IgD-negative memory B cell (primary cell): ENCODE measurements around the gene STXBP2. TPM values are rescaled to one million over a fixed set of nuclear protein-coding genes. Genes with fewer than 3 reads are reported as not detected.

Experiments used
- H3K27ac Mint-ChIP-seq, 3 donors: one replicate each; pipeline ENCODE4 v1.8.0; 2020 to 2022; ENCODE audit warnings: mild to moderate bottlenecking in 3 of 3, mixed read lengths in 3 of 3, moderate library complexity in 1 of 3
- H3K27me3 Mint-ChIP-seq: one replicate; pipeline ENCODE4 v1.8.0; 2021; ENCODE audit warnings: mixed read lengths
- H3K36me3 Mint-ChIP-seq: one replicate; pipeline ENCODE4 v1.8.0; 2020; ENCODE audit warnings: mild to moderate bottlenecking, mixed read lengths
- H3K4me1 Mint-ChIP-seq, 3 donors: one replicate each; pipeline ENCODE4 v1.8.0; 2020 to 2022; ENCODE audit warnings: mixed read lengths in 3 of 3, mild to moderate bottlenecking in 1 of 3
- H3K4me3 Mint-ChIP-seq, 4 donors: one replicate each; pipeline ENCODE4 v1.8.0; 2020 to 2022; ENCODE audit warnings: mild to moderate bottlenecking in 4 of 4, mixed read lengths in 4 of 4, moderate library complexity in 3 of 4
- H3K9me3 Mint-ChIP-seq, 3 donors: one replicate each; pipeline ENCODE4 v1.8.0; 2020 to 2021; ENCODE audit warnings: mixed read lengths in 3 of 3, mild to moderate bottlenecking in 1 of 3
- polyA plus RNA-seq: library from polyadenylated mRNA; unstranded; fragments of 300-500 nt; fragmentation: Illumina TruSeq; gene quantifications from one replicate; pipeline ENCODE4 v1.2.3, GENCODE V29; 2021

STXBP2 gene
- polyA plus RNA-seq, 1 donor from 2014 or later: 70.2 TPM

DNA sequence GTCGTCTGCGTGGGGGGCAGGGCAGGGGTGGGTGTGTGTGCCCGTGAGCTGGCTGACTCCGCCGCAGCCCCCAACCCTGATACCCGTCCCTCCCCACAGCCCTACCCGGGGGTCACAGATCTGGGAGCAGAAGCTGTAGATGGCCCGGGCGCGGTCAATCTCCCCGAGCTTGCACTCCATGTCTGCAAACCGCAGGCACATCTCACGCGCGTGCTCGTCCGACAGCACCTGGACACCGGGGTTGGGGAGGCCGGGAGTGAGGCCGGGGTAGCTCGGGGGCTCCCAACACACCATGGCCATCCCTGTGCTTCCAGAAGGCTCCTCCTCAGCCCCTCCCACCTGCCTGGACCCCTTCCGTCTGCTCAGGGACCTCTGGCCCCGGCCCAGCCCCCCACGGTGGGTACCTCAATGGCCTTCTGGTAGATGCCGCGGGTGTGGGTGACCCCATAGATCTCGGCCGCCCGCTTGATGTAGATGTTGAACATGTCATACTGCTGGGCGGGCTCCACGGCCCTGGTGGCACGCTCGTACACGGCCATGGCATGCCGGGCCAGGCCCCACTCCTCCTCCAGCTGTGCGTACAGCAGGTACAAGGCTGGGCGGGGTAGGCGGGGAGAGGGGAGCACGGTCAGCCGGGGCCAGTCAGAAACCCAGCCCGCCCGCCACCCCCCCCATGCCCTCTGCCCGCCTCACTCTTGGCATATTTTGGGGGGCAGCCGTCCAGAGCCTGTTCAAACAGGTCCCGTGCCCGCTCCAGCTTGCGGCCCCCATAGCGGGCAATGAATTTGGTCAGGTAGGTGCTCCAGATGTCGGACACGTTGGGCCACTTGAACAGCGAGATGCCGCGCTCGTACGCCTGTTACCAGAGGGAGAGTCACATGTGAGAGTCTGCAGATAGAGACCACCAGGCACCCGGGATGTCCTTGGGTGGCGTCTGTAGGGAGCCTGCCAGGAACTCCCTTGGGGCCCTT is 16.2 kb upstream of the STXBP2 start:
- Mint-ChIP-seq H3K4me3 (no peak overlapping the region), H3K27me3 (no peaks in the 10 kb centered on the region), H3K4me1 (peaks cover 0 to 4% (median 0%) of the 10 kb centered on the region in 3 donors), H3K27ac (no peak overlapping the region), H3K9me3 (no peaks in the 10 kb centered on the region), H3K36me3 (peaks cover 13% of the 10 kb centered on the region)

DNA sequence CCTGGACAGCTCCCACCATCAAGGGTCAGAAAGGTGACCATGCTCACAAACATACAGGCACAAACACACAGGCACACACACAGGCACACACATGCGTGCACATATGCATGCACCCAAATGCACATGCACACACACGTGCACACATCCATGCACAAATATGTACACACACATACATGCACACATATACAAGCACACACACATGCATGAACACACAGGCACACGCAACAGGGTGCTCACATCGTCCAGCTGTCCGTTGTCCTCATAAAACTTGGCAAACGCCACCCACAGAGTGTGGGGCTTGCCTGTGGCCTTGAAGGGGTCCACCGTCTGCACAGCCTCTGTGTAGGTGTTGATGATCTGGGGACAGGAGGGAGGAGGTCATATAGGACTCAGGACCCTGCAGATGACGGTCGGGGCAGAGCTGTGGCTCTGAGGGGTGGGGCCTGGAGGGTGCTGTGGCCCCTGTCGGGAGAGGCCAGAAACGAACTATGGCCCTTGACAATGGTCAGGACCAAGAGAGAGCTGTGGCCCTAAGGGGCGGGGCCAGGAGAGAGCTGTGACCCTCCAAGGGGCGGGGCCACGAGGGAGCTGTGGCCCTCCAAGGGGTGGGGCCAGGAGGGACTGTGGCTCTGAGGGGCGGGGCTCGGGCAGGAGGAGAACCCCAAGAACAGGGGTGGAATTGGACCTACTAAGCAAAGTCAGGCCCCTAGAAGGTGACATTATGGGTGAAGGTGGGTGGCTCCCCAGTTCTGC is 13.8 kb upstream of the STXBP2 start:
- no peaks in the 10 kb centered on the region for H3K27me3 Mint-ChIP-seq
- H3K4me1 Mint-ChIP-seq: peaks cover 0 to 9% (median 5%) of the 10 kb centered on the region in 3 donors
- no peaks in the 10 kb centered on the region for H3K9me3 Mint-ChIP-seq
- H3K27ac Mint-ChIP-seq: peak overlapping the region in 2 of 3 donors; percentile 23 to 47
- H3K4me3 Mint-ChIP-seq: peak overlapping the region in 1 of 4 donors; percentile 64
- H3K36me3 Mint-ChIP-seq: peaks cover 10% of the 10 kb centered on the region

DNA sequence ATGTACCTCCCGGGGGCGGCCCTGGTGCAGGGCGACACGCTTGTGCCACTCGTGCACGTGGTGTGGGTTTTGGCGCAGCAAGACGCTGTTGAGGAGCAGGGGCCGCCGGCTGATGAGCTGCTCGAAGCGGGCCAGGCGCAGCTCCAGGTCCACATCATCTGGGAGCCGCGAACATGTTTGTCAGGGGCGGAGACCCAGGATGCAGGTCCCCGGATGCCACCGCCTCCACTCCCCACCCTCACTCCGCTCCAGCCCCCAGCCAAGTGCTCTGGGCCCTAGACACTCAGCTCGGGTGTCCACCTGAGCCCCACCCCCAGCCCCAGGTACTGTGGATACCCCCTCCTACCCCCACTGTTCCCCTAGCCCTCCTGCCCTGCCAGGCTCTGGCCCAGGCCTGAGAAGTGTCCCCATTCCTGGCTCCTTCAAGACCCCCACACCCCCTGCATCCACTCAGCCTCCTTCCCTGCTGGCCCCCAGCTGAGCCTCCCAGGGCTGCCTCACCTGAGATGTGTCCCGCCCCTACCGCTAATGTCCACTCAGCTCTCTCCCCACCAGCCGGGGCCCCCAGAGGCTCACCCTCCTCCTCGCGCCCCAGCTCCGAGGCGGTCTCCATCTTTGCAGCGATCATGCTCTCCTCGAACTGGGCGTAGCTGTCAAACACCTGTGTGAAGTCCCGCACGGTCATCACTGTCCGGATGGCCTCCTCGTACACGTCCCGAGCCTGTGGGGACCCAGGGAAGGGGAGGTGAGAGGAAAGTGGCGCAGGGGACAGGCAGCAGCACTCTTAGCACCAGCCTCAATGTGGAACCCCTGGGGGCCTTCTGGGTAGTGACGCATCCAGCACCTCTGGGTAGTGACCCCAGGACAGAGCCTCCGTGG is 12.9 kb upstream of the STXBP2 start:
- Mint-ChIP-seq H3K36me3 (peaks cover 7% of the 10 kb centered on the region), H3K27me3 (no peaks in the 10 kb centered on the region), H3K4me3 (no peak overlapping the region), H3K9me3 (no peaks in the 10 kb centered on the region), H3K27ac (peak overlapping the region in 1 of 3 donors; percentile 78), H3K4me1 (peaks cover 0 to 17% (median 10%) of the 10 kb centered on the region in 3 donors)

- peaks cover 10% of the 10 kb centered on the region for H3K36me3 Mint-ChIP-seq
- no peaks in the 10 kb centered on the region for H3K27me3 Mint-ChIP-seq
- no peak overlapping the region for H3K27ac Mint-ChIP-seq
- no peaks in the 10 kb centered on the region for H3K9me3 Mint-ChIP-seq
- no peak overlapping the region for H3K4me3 Mint-ChIP-seq
- peaks cover 7 to 25% (median 16%) of the 10 kb centered on the region in 3 donors for H3K4me1 Mint-ChIP-seq
Measured at GRCh38 chr19:7624810-7625209, 12.1 kb upstream of the STXBP2 start.

- H3K27ac Mint-ChIP-seq: no peak overlapping the region
- peaks cover 7 to 34% (median 22%) of the 10 kb centered on the region in 3 donors for H3K4me1 Mint-ChIP-seq
- H3K36me3 Mint-ChIP-seq: peaks cover 10% of the 10 kb centered on the region
- no peaks in the 10 kb centered on the region for H3K27me3 Mint-ChIP-seq
- no peaks in the 10 kb centered on the region for H3K9me3 Mint-ChIP-seq
- H3K4me3 Mint-ChIP-seq: peak overlapping the region in 1 of 4 donors; percentile 55
Measured at GRCh38 chr19:7625763-7626372, 11.0 kb upstream of the STXBP2 start.

DNA sequence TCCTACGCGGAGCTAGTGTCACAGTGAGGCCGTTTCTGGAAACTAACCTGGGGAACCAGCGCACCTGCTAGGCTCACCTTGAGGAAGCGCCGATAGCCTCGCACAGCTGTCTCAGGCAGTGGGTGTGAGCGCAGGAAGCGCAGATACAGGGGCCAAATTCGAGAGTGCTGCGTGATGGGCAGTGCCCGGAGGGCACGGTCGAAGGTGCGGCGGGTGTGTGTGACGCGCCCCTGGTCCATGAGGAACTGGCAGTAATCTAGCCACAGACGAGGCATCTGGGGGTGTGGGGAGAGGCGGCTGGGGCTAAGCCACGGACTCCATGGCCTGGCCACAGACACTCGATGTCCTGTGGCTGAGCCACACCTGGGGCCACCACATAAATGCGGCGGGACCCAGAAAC is 9.7 kb upstream of the STXBP2 start:
- H3K27ac Mint-ChIP-seq: peak overlapping the region in 1 of 3 donors; percentile 19
- H3K4me3 Mint-ChIP-seq: peak overlapping the region in 2 of 4 donors; percentile 5 to 52
- H3K9me3 Mint-ChIP-seq: no peaks in the 10 kb centered on the region
- H3K27me3 Mint-ChIP-seq: no peaks in the 10 kb centered on the region
- peaks cover 6% of the 10 kb centered on the region for H3K36me3 Mint-ChIP-seq
- peaks cover 7 to 37% (median 22%) of the 10 kb centered on the region in 3 donors for H3K4me1 Mint-ChIP-seq

DNA sequence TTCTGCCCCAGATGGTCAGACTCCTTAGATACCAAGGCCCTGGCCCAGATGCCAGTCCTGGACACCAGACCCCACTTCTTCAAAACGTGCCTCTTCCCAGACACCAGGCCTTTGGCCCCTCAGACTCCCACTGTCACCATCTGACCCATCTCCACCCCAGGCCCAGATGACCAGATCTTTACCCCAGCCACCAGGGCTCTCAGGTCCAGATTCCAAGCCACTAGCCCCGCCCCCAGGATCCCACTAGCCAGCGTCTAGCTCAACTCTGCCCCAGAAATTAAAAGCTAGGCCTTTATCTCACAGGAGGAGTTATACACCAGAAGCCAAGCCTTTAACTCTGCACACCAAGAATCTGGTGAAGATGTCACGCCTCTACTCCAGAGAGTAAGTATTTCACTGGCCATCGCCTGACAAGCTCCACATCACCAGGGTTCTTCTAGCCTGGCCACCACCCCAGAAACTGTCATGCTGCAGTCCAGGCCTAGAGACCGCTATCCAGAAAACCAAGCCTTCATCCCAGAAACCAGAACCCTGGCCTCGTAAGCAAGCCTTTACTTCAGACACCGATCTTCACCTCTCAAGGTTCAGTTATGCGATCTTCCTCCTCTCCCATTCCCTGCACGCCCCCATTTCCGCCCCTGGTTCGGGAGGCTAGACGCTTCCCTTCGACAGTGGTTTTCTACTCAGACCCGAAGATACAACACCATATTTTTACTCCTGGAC is 8.2 kb upstream of the STXBP2 start:
- Mint-ChIP-seq H3K9me3 (no peaks in the 10 kb centered on the region), H3K4me3 (peak overlapping the region; percentile 91 to 99 (median 98)), H3K27me3 (no peaks in the 10 kb centered on the region), H3K4me1 (peaks cover 7 to 37% (median 22%) of the 10 kb centered on the region in 3 donors), H3K36me3 (peaks cover 6% of the 10 kb centered on the region), H3K27ac (peak overlapping the region; percentile 92 to 100 (median 99))

DNA sequence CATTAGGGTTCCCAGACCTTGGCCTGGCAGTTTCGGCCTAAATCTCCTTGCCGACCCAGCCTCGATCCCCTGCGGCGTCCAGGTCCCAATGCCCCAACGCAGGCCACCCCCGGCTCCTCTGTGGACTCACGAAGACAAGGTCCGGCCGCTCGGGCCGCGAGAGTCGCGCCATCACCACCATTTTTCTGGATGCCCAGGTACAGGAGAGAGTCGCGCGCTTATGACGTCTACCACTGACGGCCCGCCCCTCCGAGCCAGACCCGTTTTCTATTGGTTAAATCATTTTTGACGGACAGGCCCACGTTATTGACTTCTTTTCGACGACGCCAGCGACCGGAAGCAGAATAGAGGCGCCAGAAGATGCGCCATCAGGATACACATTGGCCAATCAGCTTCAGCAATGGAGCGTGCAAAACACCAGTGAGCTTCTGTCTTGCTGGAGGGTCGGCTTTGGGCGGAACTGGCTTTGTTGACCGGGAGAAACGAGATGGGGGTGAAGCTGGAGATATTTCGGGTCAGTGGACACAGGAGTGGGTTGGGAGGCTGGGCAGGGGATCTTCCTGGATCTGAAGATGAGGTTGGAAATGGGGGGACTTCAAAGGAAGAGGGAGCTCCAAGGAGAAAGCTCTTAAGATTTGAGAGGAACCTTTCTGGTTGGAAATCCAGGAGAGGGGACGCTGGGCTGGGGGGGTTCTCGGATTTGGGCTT is 7.4 kb upstream of the STXBP2 start, which contains the start of the genes PET100 and XAB2:
Gene PET100, plus strand, starts transcription at position 447 of the 708 bp plus-strand sequence. Its CDS starts 41 bp downstream, at position 488.
Gene XAB2, minus strand, starts transcription at position 199 of the 708 bp plus-strand sequence. Its CDS starts 18 bp downstream, at position 181.
- Mint-ChIP-seq H3K4me1 (peaks cover 7 to 37% (median 22%) of the 10 kb centered on the region in 3 donors), H3K27me3 (no peaks in the 10 kb centered on the region), H3K9me3 (no peaks in the 10 kb centered on the region), H3K36me3 (peaks cover 4% of the 10 kb centered on the region), H3K4me3 (peak within 1 kb of the TSS; percentile 91 to 99 (median 98)), H3K27ac (peak within 1 kb of the TSS; percentile 92 to 100 (median 99))

DNA sequence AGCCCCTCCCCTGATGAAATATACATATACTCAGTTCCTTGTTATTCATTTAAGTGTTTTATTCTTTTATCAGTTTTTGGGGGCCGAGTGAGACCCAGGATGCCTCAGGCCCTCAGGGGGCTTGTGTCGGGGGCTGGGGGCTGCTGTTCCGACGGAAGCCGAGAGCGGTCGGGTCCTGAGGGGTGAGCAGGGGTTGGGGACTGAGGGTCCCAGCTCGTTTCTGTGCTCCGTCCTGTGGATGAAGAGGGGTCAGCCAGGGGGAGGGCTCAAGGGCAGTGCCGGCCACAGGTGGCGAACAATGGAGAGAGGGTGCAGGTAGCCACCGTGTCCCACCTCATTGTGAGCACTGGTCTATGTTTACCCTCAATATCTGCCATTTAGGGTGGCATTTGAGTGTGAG is 5.3 kb upstream of the STXBP2 start:
- no peak overlapping the region for H3K27ac Mint-ChIP-seq
- H3K4me3 Mint-ChIP-seq: peak overlapping the region in 3 of 4 donors; percentile 19 to 77 (median 73)
- H3K27me3 Mint-ChIP-seq: no peaks in the 10 kb centered on the region
- peaks cover 4% of the 10 kb centered on the region for H3K36me3 Mint-ChIP-seq
- peaks cover 7 to 39% (median 24%) of the 10 kb centered on the region in 3 donors for H3K4me1 Mint-ChIP-seq
- H3K9me3 Mint-ChIP-seq: no peaks in the 10 kb centered on the region

DNA sequence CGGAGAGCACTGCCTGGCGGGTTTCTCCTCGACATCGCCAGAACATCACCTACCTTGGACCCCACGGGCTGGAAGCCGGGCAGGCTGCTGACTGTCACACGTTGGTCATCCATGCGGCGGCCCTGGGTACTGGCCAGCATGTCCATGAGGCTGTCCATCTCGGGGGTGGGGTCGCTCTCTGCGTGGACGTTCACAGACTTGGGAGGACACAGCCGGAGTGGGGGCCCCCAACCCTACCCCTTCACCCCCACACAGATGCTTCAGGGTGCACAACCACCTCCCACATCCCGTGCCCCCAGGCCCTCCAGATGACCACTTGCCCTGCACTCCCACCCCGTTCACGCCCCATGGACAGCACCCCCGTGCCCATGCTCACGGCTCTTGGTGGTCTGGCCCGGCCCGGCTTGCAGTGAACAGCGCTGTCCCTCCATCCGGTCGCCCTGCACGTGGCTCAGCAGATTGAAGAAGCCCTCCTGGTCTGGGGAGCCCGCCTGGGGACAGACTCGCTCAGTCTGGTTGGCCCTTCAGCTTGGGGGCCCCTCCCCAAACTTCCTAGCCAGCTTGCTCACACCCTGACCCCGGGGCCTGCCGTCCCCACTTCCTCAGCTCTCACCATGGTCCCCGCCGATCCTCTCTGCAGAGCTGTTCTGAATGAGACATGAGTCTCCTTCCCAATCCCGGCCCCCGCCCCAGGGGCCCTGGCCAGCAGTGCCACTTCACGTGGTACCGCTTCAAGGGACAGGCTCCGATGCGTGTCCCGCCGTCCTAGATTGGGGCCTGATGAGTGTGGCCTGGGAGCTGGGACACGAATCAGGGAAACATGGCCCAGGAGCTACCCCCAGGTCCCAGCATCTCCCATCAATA is 4.3 kb upstream of the STXBP2 start:
- Mint-ChIP-seq H3K27me3 (no peaks in the 10 kb centered on the region), H3K27ac (peak overlapping the region in 1 of 3 donors; percentile 49), H3K4me1 (peaks cover 7 to 35% (median 27%) of the 10 kb centered on the region in 3 donors), H3K4me3 (peak overlapping the region in 2 of 4 donors; percentile 58 to 77), H3K36me3 (peaks cover 4% of the 10 kb centered on the region), H3K9me3 (no peaks in the 10 kb centered on the region)

DNA sequence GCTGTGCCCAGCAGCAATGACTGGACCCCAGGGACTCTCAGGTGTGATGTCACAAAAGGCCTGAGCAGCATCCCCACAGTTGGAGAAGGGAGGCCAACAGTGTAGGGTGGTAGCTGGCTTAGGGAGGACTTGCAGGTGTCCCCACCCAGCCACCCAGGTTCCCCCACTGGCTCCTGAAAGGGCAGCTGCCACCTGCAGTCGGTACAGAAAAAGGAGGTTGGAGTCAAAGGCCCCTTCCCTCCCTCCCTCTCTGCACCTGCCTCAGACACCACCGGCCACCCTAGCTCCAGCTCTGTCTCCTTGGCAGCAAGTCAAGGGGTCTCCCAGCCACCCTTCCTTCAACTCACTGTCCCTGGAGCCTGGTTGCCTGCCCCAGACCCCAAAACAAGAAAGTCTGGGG is 3.2 kb upstream of the STXBP2 start, which contains the start of gene PCP2:
Gene PCP2, minus strand, starts transcription at position 22 of the 400 bp plus-strand sequence. CDS start 262 bp downstream, outside the sequence.
- Mint-ChIP-seq H3K4me1 (peaks cover 7 to 29% (median 20%) of the 10 kb centered on the region in 3 donors), H3K27me3 (no peaks in the 10 kb centered on the region), H3K4me3 (peak within 1 kb of the TSS in 3 of 4 donors; percentile 47 to 78 (median 58)), H3K9me3 (no peaks in the 10 kb centered on the region), H3K36me3 (peaks cover 4% of the 10 kb centered on the region), H3K27ac (peak within 1 kb of the TSS in 2 of 3 donors; percentile 30 to 49)

DNA sequence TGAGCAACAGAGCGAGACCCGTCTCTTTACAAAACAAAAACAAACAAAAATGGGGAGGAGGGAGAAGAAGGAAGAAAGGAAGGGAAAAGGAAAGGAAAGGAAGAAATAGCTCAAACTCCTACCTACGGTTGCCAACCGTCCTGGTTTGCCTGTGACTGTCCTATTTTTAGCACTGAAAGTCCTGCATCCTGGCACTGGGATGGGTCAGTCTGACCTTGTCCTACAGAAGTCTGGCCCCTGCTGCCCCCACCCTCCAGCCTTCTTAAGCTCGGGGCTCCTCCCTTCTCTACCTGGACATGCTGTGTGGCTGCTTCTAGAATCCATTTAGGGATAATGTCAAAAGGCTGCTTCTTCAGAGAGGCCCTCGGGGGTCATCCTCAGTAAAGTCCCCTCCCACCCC is 1.2 kb upstream of the STXBP2 start:
- Mint-ChIP-seq H3K4me1 (peaks cover 0 to 21% (median 16%) of the 10 kb centered on the region in 3 donors), H3K4me3 (peak overlapping the region; percentile 37 to 78 (median 58)), H3K27me3 (no peaks in the 10 kb centered on the region), H3K9me3 (peaks cover 0 to 2% (median 0%) of the 10 kb centered on the region in 3 donors), H3K36me3 (peaks cover 3% of the 10 kb centered on the region), H3K27ac (peak overlapping the region; percentile 8 to 84 (median 67))
